ENCODE measurements around the gene PLPP7.
"Not testable (repeated sequence)": the region's sequence is repeated elsewhere in the genome, so short reads cannot be mapped to it uniquely, and the experiment has no call there.

The PLPP7 gene

DNA sequence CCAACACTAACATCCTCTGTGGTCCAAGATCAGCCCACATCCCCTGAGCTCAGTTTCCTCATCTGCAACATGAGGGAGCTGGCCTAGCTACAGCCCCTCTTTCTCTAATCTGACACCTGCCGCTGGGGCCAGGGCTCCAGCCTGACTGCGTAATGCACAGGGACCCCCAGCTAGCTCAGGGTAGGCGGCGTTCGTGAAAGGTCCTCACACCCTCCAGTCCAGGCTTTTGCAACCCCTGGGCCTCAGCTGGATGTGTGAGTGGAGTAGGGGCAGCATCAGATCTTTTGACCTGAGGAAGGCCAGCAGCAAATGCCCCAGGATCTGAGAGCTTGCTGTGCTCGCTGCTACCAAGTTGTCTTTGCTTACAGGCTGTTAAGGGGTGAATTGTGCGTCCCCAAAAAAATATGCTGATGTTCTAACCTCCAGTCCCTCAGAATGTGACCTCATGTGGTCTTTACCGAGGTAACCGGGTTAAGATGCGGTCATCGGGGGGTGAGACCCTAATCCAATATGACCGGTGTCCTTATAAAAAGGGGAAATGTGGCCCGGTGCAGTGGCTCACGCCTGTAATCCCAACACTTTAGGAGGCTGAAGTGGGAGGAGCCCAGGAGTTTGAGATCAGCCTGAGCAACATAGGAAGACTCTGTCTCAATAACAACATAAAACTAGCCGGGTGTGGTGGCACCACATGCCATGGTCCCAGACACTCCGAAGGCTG, 47.8 kb downstream of the PLPP7 start:
- DNase-seq, result no peak

DNA sequence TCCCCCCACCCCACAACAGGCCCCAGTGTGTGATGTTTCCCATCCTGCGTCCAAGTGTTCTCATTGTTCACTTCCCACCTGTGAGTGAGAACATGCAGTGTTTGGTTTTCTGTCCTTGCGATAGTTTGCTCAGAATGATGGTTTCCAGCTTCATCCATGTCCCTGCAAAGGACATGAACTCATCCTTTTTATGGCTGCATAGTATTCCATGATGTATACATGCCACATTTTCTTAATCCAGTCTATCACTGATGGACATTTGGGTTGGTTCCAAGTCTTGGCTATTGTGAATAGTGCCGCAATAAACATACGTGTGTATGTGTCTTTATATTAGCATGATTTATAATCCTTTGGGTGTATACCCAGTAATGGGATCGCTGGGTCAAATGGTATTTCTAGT, 49.7 kb downstream of the PLPP7 start:
- DNase-seq, result not testable (repeated sequence)

DNA sequence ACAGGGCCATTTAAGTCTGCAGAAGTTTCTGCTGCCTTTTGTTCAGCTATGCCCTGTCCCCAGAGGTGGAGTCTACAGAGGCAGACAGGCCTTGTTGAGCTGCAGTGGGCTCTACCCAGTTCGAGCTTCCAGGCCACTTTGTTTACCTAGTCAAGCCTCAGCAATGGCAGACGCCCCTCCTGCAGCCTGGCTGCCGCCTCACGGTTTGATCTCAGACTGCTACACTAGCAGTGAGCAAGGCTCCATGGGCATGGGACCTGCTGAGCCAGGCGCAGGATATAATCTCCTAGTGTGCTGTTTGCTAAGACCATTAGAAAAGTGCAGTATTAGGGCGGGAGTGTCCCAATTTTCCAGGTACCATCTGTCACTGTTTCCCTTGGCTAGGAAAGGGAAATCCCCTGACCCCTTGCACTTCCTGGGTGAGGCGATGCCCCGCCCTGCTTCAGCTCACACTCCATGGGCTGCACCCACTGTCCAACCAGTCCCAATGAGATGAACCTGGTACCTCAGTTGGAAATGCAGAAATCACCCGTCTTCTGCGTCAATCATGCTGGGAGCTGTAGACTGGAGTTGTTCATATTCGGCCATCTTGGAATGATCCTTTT, 55.5 kb downstream of the PLPP7 start:
- not testable (repeated sequence) for DNase-seq

GRCh38 chr9:131346559-131346958, 57.0 kb downstream of the PLPP7 start:
- no peak for DNase-seq

DNA sequence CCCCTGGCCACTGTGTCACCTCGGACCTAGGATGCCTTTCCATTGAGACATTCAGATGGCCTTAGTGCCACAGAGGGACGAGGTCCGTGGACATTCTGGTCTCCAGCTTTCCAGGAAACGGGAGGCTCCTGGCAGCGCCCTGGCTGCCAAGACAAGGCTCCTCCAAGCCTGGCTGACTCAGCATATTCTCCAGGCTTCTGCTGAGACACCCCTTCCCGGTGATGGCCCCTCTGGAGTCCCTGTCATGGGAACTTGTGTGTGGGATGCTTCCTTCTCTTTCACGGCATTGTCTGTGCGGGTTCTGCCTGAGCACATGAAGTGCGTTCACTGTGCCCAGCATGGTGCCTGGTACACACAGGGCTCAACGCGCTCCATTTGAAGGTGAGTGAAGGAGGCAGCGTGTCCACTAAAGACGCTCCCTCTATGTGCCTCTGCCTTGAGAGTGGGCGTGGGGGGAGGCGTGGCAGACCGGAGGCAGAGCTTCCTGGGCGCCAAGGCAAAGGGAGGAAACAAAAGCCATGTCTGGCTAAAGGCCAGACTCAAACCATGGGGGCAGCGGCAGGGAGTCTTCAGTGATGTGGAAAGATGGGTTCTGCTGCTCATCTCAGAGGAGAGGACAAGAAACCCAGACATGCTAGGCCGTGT, 58.0 kb downstream of the PLPP7 start:
- DNase-seq, result no peak

DNA sequence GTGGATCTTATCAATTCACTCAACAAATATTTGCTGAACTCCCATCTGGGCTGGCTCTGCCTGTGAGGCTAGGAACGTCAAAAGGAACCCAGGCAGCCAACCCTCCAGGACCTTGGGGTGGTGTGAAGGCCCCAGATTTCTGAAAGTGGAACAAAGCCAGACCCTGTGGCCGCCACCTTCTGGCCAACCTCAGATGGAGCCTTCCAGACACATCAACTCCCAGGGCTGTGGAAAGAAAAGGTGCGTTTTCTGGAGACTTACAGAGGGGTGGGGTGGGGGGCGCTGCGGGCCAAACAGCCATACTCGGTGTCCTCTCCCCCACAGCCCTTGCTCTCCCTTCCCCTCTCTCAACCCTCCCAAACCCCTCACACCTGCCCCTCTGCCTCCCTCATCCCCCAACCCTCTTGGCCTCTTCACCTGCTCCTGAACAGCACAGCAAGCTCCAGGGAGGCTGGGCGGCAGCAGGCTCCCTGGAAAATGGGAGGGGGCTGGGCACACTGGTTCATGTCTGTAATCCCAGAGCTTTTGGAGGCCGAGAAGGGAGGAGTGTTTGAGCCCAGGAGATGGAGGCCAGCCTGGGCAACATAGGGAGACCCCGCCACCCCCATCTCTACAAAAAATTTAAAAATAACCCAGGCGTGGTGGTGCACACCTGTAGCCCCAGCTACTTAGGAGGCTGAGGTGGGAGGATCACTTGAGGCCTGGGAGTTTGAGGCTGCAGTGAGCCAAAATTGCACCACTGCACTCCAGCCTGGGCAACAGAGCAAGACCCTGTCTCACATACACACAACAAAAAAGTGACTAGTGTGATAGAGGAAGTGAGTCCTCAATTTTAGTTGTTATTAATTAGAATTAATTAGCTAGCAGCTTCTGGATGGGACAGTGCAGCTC, 59.4 kb downstream of the PLPP7 start:
- no peak for DNase-seq

DNA sequence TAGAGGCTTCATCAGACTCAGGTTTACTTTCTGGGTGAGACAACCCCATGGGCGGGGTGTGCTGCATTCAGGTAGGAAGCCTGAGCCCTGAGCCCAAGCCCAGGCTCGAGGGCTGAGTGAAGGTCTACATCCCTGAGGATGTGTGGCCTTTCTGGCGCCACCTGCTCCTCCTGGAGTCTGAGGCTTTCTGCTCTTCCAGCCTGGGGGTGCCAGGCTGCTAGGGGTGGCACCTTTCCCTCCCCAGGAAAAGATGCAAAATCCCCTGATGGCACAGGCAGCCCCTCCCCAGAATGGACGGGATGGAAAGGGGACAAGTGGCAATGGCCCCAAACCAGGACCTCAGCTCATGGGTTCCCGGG, 60.0 kb downstream of the PLPP7 start:
- DNase-seq, result no peak

DNA sequence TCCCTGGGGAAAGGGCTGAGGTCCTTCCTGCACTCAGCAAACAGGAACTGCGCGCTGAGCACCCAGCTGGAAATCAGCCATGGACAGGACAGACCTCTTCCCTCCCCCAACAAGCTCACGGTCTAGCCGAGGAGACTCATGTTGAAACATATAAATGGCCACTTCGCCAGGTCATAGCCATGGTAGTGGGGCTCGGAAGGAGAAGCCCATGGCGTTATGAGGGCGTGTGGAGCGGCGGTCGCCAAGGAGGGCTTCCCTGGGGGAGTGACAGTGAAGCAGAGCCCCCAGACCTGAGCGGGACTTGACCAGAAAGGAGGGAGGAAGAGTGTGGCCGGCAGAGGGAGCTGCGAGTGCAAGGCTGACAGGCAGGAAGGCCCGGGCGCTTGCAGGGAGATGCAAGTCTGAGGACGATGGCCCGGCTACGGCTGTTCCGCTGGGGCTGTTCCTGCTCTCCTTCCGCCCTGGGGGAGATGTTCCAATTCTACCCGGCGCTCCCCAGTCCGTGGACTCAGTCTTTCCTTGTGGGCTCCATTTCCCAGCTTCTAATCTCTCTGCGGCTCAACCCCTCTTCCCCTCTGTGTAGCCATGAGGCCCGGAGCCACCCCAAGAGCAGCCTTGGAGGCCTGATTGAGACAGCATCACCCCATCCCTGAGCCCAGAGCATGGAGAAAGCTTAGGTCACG, 60.5 kb downstream of the PLPP7 start:
- DNase-seq, result peak; percentile 88

- not testable (repeated sequence) for DNase-seq
These were observed 67.0 kb downstream of the PLPP7 start for GRCh38 chr9:131356479-131356878.

DNA sequence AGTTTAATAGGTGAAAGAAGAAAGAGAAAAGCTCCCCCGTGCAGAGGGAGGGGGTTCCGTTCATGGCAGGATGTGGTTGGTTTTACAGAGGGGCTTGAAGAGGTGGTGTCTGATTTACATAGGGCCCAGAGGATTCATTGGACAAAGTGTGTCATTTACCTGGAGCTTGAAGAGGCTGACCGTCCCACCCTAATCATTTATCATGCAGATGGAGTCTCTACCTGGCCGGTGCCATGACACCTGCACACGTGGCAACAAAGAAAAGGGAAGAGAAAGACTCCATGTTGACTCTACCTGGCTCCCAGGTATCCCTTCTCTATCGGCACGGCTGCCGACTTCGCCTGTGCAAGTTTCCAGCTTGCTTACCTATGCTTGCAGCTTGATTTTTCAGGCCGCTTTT, 69.0 kb downstream of the PLPP7 start:
- no peak for DNase-seq
